ENCODE measurements around the gene PLEKHG5. TPM values are rescaled to one million over a fixed set of nuclear protein-coding genes. Genes with fewer than 3 reads are reported as not detected.

The PLEKHG5 gene
- total and polyA plus RNA-seq, 10 of the 15 experiments (the other 5 are each of a cell fraction or from before 2014, with no cell fraction given), result 0.04 to 1.1 (median 0.18) TPM; not detected in 1

DNA sequence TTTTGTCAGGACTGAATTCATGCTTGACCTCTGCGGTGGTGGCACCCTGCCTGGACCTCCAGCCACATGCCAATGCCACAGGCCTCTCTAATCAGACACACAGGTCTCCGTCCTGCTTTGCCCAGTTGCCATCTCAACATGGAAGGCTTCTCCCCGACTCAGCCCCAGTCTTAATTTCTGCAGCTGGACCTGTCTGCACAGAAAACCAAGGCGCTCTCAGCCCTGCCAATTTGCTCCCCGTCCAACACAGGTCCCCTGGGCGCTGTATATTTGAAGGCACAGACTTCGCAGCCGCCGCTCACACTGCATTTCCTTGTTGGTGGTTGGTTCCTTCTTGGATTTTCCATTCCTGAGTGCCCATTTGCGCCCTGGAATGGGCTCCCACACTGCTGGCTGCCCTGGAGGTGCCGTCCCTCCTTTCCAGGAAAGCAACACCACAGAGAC lies 28.0 kb upstream of the PLEKHG5 start:
- Histone ChIP-seq H3K4me2 (ENCODE audit: control insufficient read depth, insufficient read depth) (no peak overlapping the region), H3K36me3 (ENCODE audit: control insufficient read depth in 2 of 2, insufficient read depth in 2 of 2, low read length in 1 of 2) (peaks cover 0 to 2% of the 10 kb centered on the region in 2 experiments; a peak in 2 of 4 replicates), H3K27me3 (replicated peaks in 1 of 2; ENCODE audit: control insufficient read depth in 2 of 2, insufficient read depth in 2 of 2, low read length in 1 of 2) (no peaks in the 10 kb centered on the region), H3K9ac (ENCODE audit: control insufficient read depth, insufficient read depth, low read length) (no peak overlapping the region), H4K20me1 (ENCODE audit: control insufficient read depth, insufficient read depth) (no peaks in the 10 kb centered on the region), H3K9me3 (replicated peaks; ENCODE audit: control insufficient read depth, insufficient read depth, low read length) (no peaks in the 10 kb centered on the region), H3K79me2 (ENCODE audit: control insufficient read depth, insufficient read depth, low read length) (no peaks in the 10 kb centered on the region), H3K4me1 (ENCODE audit: control insufficient read depth, insufficient read depth, low read length) (no peaks in the 10 kb centered on the region), H3K27ac (ENCODE audit: control insufficient read depth, insufficient read depth) (no peak overlapping the region), H3K4me3 (no peak overlapping the region), H2AFZ (ENCODE audit: control insufficient read depth, low read depth, low read length) (no peak overlapping the region)
- ChIA-PET SMC1A (ENCODE audit: uncharacterized antibody, unreplicated experiment) (no interaction called here), RAD21 (ENCODE audit: unreplicated experiment) (interaction anchor here (0.9 kb wide), 1 partner anchor 12 kb away, joined by 4 read pairs; no protein-coding TSS in a partner anchor), CTCF (interaction anchor here (0.6 kb wide), 1 partner anchor 463 kb away, joined by 4 read pairs; no protein-coding TSS in a partner anchor), POLR2A (no interaction called here)
- no peak for DNase-seq (ENCODE audit: low read depth, low spot score)
- in situ Hi-C loops (cut with MboI) (no loop called here), intact Hi-C loops (cut with micrococcal nuclease; ENCODE audit: unreplicated experiment) (no loop called here)
- ATAC-seq, result no peak
- WGBS (ENCODE audit: insufficient coverage, insufficient replicate concordance, low lambda C conversion rate, missing lambda C conversion rate), result 62% methylated on average over 11 of the region's 11 CpGs
- no peak for TF ChIP-seq JUND (IDR thresholded peaks at IDR 0.05; ENCODE audit: low read depth, low read length)
- TF ChIP-seq ZBTB4 (CRISPR knock-in tag; IDR thresholded peaks at IDR 0.05), result no peak
- no peak for TF ChIP-seq STAT1 (conservative IDR thresholded peaks at IDR 0.05)
- TF ChIP-seq ZBED1 (IDR thresholded peaks at IDR 0.05; ENCODE audit: borderline replicate concordance), result no peak
- no TSS peak for BruUV-seq (replicated peaks)
- no peak for FAIRE-seq

DNA sequence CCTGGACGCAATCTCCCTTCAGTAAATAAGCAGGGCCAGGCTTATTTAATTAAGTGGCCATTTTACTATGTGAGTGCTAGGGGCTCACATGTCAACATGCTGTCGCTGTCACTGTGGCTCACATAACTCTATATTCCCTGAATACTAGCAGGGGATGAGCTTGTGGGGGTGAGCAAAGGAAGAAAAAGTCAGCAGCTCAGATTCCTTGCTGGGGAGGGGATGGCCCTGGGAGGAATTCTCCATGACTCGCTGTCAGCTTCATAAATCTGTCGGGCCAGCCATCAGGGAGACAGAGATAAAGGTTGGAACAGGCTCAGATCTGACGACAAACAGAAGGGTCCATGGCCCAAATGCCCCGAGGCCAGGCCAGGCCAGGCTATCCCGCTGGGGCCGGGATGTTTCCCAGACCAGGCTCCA lies 26.0 kb upstream of the PLEKHG5 start:
- no peak for FAIRE-seq
- H2AFZ ChIP-seq (ENCODE audit: control insufficient read depth, low read depth, low read length), result no peak overlapping the region
- no peaks in the 10 kb centered on the region for H3K4me1 ChIP-seq (ENCODE audit: control insufficient read depth, insufficient read depth, low read length)
- CTCF ChIA-PET, result interaction anchor here (0.6 kb wide), 1 partner anchor 309 kb away, joined by 3 read pairs; no protein-coding TSS in a partner anchor
- no peaks in the 10 kb centered on the region for H3K27me3 ChIP-seq (replicated peaks in 1 of 2; ENCODE audit: control insufficient read depth in 2 of 2, insufficient read depth in 2 of 2, low read length in 1 of 2)
- no peaks in the 10 kb centered on the region for H4K20me1 ChIP-seq (ENCODE audit: control insufficient read depth, insufficient read depth)
- in situ Hi-C loops (cut with MboI), result no loop called here
- RAD21 ChIA-PET (ENCODE audit: unreplicated experiment), result no interaction called here
- no peaks in the 10 kb centered on the region for H3K9me3 ChIP-seq (replicated peaks; ENCODE audit: control insufficient read depth, insufficient read depth, low read length)
- no peak for ATAC-seq
- no peak overlapping the region for H3K9ac ChIP-seq (ENCODE audit: control insufficient read depth, insufficient read depth, low read length)
- H3K4me3 ChIP-seq, result no peak overlapping the region
- no peak overlapping the region for H3K4me2 ChIP-seq (ENCODE audit: control insufficient read depth, insufficient read depth)
- H3K79me2 ChIP-seq (ENCODE audit: control insufficient read depth, insufficient read depth, low read length), result no peaks in the 10 kb centered on the region
- SMC1A ChIA-PET (ENCODE audit: uncharacterized antibody, unreplicated experiment), result no interaction called here
- POLR2A ChIA-PET, result no interaction called here
- intact Hi-C loops (cut with micrococcal nuclease; ENCODE audit: unreplicated experiment), result no loop called here
- no peaks in the 10 kb centered on the region for H3K36me3 ChIP-seq (ENCODE audit: control insufficient read depth in 2 of 2, insufficient read depth in 2 of 2, low read length in 1 of 2)
- DNase-seq (ENCODE audit: low read depth, low spot score), result no peak
- WGBS (ENCODE audit: insufficient coverage, insufficient replicate concordance, low lambda C conversion rate, missing lambda C conversion rate), result 56% methylated on average over 8 of the region's 8 CpGs
- no peak overlapping the region for H3K27ac ChIP-seq (ENCODE audit: control insufficient read depth, insufficient read depth)
- no TSS peak for BruUV-seq (replicated peaks)
- no peak for TF ChIP-seq PAX5 (IDR thresholded peaks at IDR 0.05; ENCODE audit: borderline replicate concordance, low read depth, low read length)
- TF ChIP-seq RBBP5 (conservative IDR thresholded peaks at IDR 0.05), result no peak
- TF ChIP-seq LARP7 (IDR thresholded peaks at IDR 0.05), result no peak
- TF ChIP-seq PRDM15 (CRISPR knock-in tag; IDR thresholded peaks at IDR 0.05), result no peak
- TF ChIP-seq STAT3 (IDR thresholded peaks at IDR 0.05; ENCODE audit: low read depth, low read length), result no peak
- TF ChIP-seq PML (IDR thresholded peaks at IDR 0.05; ENCODE audit: low read length), result no peak
- no peak for TF ChIP-seq BACH1 (IDR thresholded peaks at IDR 0.05; ENCODE audit: borderline replicate concordance)
- TF ChIP-seq POLR2AphosphoS5 (IDR thresholded peaks at IDR 0.05; ENCODE audit: low read length), result no peak
- no peak for TF ChIP-seq MXI1 (IDR thresholded peaks at IDR 0.05; ENCODE audit: low read depth, low read length)

Data from GM12878 (cell line).